HG03095 (cell line): ENCODE data around the gene EFCAB5.

Source experiments
- ATAC-seq: cut with Tn5 transposase; IDR thresholded peaks from one replicate; pipeline ENCODE4 v1.9.1; 2021; ENCODE audit warnings: moderate library complexity; ENCODE audit not compliant: unreplicated experiment

The EFCAB5 gene

DNA sequence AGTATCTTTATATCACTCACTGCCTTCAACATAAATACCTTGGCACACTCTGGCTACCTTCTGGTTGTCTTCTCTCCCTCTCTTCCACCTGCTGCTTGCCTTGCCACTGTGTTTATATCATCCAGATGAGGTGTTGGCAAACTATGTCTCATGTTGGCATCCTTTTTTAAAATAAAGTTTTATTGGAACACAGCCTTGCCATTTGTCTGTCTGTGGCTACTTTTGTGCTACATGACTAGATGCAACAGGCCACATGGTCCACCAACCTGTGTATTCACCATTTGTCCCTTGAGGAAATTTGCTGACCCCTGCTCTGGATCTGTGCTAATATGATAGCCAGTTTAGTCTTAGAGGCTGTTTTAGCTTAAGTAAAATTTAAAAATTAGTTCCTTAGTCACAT, 212.0 kb downstream of the EFCAB5 start:
- ATAC-seq: no peak

DNA sequence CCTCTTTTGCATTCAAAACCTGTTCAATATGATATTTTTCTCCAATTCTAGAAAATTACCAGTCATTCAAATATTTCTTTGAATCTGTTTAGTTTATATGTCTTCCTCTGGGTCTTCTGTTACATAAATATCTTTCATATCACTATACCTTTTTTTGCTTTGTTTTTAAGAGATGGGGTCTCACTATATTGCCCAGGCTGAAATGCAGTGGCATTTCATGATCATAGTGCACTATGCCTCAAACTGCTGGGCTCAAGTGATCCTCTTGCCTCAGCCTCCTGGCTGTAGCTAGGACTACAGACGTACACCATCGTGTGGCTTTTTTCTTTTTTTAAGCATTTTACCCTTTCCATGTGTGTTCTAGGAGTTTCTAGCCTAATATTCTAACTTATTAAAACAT, 214.0 kb downstream of the EFCAB5 start:
- no peak for ATAC-seq
